AG04450 (cell line): ENCODE measurements around the gene GPR176. TPM values are rescaled to one million over a fixed set of nuclear protein-coding genes. Genes with fewer than 3 reads are reported as not detected.
A peak's percentile ranks its signal among the peaks of the same experiment; 100 is the strongest.

Experiments
- CTCF ChIA-PET: fragments of 300-600, 350-600 bp; formaldehyde crosslinking; extraction: SDS; loops from one replicate; lab custom pipeline; 2022; ENCODE audit warnings: antibody characterized with exemption, inconsistent platforms; lab: Charles Lee
- POLR2A ChIA-PET: fragments of 350-600 bp; formaldehyde crosslinking; extraction: SDS; loops from one replicate; lab custom pipeline; 2021; ENCODE audit warnings: antibody characterized with exemption, inconsistent platforms; lab: Yijun Ruan, JAX
- DNase-seq: peaks from one replicate; pipeline ENCODE4 v3.0.0-alpha.2; 2011; ENCODE audit warnings: low read depth, low spot score
- H3K27ac ChIP-seq: one replicate; pipeline ENCODE4 v1.5.1; 2012; ENCODE audit warnings: low read depth, low read length, control low read depth
- H3K27me3 ChIP-seq: one replicate; pipeline ENCODE4 v1.6.0; 2012; ENCODE audit warnings: low read length; ENCODE audit not compliant: control insufficient read depth, insufficient read depth
- H3K4me3 ChIP-seq: 2 replicates; pipeline ENCODE4 v1.5.1; 2011; ENCODE audit warnings: mild to moderate bottlenecking, low read depth, low read length, control low read depth
- H3K9me3 ChIP-seq: 2 replicates; pipeline ENCODE4 v1.5.1; 2012; ENCODE audit warnings: low read length; ENCODE audit not compliant: control insufficient read depth, insufficient read depth
- polyA plus RNA-seq: library from polyadenylated mRNA; depleted of rRNA; stranded (reverse); fragments of >200 nt; gene quantifications from 2 replicates; pipeline ENCODE4 v1.2.3, GENCODE V29; 2011
- TF ChIP-seq, protein P1 (sequence below): IDR thresholded peaks from 2 replicates; pipeline ENCODE4 v1.5.1; 2011; ENCODE audit warnings: low read depth, low read length, control low read depth, inconsistent platforms

The GPR176 gene
- polyA plus RNA-seq, 1 experiment: 83.9 TPM

DNA sequence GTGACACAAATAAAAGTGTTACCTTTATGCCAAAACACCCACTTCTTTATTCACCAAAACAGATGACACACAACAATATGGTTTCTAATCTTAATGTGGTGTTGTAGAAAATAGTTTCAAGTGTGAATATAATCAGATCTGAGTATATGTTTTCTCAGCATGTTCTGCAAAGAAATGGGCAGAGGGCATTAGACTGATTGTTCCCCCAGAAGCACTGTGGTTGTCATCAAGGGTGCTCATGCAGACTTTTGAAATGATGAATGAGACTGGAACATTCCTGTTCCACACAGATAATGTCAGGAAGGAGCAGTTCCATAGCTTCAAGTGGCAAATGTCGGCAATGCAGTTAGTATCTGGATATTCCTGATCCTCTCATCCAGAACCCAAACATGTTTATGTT lies 37.5 kb downstream of the GPR176 start:
- TF ChIP-seq, protein P1, sequence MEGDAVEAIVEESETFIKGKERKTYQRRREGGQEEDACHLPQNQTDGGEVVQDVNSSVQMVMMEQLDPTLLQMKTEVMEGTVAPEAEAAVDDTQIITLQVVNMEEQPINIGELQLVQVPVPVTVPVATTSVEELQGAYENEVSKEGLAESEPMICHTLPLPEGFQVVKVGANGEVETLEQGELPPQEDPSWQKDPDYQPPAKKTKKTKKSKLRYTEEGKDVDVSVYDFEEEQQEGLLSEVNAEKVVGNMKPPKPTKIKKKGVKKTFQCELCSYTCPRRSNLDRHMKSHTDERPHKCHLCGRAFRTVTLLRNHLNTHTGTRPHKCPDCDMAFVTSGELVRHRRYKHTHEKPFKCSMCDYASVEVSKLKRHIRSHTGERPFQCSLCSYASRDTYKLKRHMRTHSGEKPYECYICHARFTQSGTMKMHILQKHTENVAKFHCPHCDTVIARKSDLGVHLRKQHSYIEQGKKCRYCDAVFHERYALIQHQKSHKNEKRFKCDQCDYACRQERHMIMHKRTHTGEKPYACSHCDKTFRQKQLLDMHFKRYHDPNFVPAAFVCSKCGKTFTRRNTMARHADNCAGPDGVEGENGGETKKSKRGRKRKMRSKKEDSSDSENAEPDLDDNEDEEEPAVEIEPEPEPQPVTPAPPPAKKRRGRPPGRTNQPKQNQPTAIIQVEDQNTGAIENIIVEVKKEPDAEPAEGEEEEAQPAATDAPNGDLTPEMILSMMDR: no peak
- no peak for DNase-seq
- POLR2A ChIA-PET: no interaction called here
- Histone ChIP-seq H3K27ac (no peak overlapping the region), H3K9me3 (no peaks in the 10 kb centered on the region), H3K27me3 (no peaks in the 10 kb centered on the region), H3K4me3 (no peak overlapping the region)
- CTCF ChIA-PET: interaction anchor here (0.7 to 1.4 kb wide), 2 partner anchors 14 to 1355 kb away, joined by 3 to 4 read pairs; no protein-coding TSS in a partner anchor

GRCh38 chr15:39881790-39882189 lies 38.3 kb downstream of the GPR176 start:
- TF ChIP-seq, protein P1: no peak
- DNase-seq: no peak
- no peaks in the 10 kb centered on the region for H3K9me3 ChIP-seq
- H3K27ac ChIP-seq: no peak overlapping the region
- ChIA-PET CTCF (interaction anchor here (0.7 kb wide), 1 partner anchor 1356 kb away, joined by 3 read pairs; no protein-coding TSS in a partner anchor), POLR2A (no interaction called here)
- H3K27me3 ChIP-seq: no peaks in the 10 kb centered on the region
- no peak overlapping the region for H3K4me3 ChIP-seq

DNA sequence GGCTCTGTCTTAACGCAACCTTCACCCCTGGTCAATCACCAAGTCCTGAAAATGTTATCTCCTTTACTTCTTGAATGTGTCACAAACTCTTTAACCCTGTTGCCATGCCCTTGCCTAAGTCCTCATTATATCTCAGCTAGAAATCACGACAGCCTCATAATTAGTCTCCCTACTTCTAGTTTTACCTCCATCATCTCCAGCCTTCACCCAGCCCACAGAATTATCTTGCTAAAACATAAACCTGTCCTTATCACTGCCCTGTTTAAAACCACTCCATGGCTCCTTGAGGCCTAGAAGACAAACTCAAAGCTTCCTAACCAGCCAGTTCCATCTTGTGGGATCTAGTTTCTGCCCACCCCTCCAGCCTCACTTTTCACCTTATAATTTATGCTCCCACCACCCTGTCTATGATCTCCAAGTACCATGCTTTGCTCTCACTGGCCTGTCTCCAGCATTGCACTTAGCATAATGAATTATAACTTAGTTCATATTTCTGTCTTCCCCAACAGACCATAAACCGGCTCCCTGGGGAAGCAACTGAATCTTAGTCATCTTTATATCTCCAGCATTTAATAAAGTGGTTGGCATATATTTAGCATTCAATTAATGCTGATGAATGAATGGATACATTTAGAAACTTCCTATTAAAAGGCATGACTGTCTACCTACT lies 39.2 kb downstream of the GPR176 start:
- DNase-seq: no peak
- TF ChIP-seq, protein P1: no peak
- Histone ChIP-seq H3K4me3 (no peak overlapping the region), H3K27me3 (no peaks in the 10 kb centered on the region), H3K27ac (no peak overlapping the region), H3K9me3 (no peaks in the 10 kb centered on the region)
- POLR2A ChIA-PET: no interaction called here
- CTCF ChIA-PET: no interaction called here

GRCh38 chr15:39878406-39878785 lies 41.7 kb downstream of the GPR176 start:
- POLR2A ChIA-PET: interaction anchor here (1.0 kb wide), 2 partner anchors 26 to 41 kb away, joined by 3 read pairs; partner anchors contain the start of gene GPR176
- TF ChIP-seq, protein P1: no peak
- H3K4me3 ChIP-seq: no peak overlapping the region
- peak overlapping the region; percentile 87 for H3K27ac ChIP-seq
- no peaks in the 10 kb centered on the region for H3K9me3 ChIP-seq
- no peak for DNase-seq
- H3K27me3 ChIP-seq: no peaks in the 10 kb centered on the region
- CTCF ChIA-PET: interaction anchor here (2.3 kb wide), 1 partner anchor 10 kb away, joined by 6 read pairs; no protein-coding TSS in a partner anchor

DNA sequence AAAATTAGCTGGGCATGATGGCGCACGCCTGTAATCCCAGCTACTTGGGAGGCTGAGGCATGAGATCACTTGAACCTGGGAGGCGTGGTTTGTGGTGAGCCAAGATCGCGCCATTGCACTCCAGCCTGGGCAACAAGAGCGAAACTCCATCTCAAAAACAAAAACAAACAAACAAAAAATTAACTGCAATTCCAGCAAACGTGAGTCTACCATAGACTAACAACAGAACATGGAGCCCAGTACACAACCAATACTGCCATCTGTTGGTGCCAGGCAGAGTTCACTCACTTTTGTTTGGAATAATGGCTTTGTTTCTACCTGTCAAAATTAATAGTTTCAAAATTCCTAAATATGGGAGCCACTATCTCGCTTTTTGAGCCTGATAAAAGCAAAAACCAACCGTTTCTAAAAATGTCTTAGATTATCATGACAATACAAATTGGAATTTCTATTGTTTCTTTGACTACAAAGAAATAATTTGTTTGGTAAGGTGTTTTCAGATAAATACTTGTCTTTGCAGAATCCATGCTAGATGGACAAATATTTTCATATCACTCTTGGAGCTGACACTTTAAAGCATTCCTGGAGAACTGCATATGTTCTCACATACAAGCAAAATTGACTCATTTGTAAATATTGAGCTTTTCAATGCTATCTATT lies 45.0 kb downstream of the GPR176 start:
- POLR2A ChIA-PET: no interaction called here
- CTCF ChIA-PET: interaction anchor here (0.7 to 1.3 kb wide), 8 partner anchors 12 to 91 kb away, joined by 3 to 7 read pairs (median 4); no protein-coding TSS in a partner anchor
- no peaks in the 10 kb centered on the region for H3K27me3 ChIP-seq
- no peak for DNase-seq
- H3K27ac ChIP-seq: no peak overlapping the region
- TF ChIP-seq, protein P1: peak; percentile 52
- no peak overlapping the region for H3K4me3 ChIP-seq
- H3K9me3 ChIP-seq: no peaks in the 10 kb centered on the region
